Activated naive CD8-positive, alpha-beta T cell treated with anti-CD3 and anti-CD28 coated beads, Interleukin-2, amount 50 U/mL, for 24 hours (primary cell): ENCODE measurements around the gene MYO18B.
"Not testable (repeated sequence)": the region's sequence is repeated elsewhere in the genome, so short reads cannot be mapped to it uniquely, and the experiment has no call there.

Experiments used
- ATAC-seq: fragments of 150-1000 bp; cut with Tn5 transposase; one replicate; pipeline ENCODE4 v1.10.0; 2021
- DNase-seq: peaks from one replicate; pipeline ENCODE4 v3.0.0; 2021
- H3K27ac Mint-ChIP-seq: one replicate; pipeline ENCODE4 v1.8.0; 2021; ENCODE audit warnings: mild to moderate bottlenecking, mixed read lengths
- H3K27me3 Mint-ChIP-seq: one replicate; pipeline ENCODE4 v1.8.0; 2021; ENCODE audit warnings: mixed read lengths
- H3K36me3 Mint-ChIP-seq: one replicate; pipeline ENCODE4 v1.8.0; 2021; ENCODE audit warnings: low read depth, mixed read lengths
- H3K4me1 Mint-ChIP-seq: one replicate; pipeline ENCODE4 v1.8.0; 2021; ENCODE audit warnings: mixed read lengths
- H3K4me3 Mint-ChIP-seq: one replicate; pipeline ENCODE4 v1.8.0; 2021; ENCODE audit warnings: mild to moderate bottlenecking, moderate library complexity, mixed read lengths
- H3K9me3 Mint-ChIP-seq: one replicate; pipeline ENCODE4 v1.8.0; 2021; ENCODE audit warnings: mixed read lengths

The MYO18B gene

GRCh38 chr22:25702571-25703167, 39.3 kb upstream of the MYO18B start:
- Mint-ChIP-seq H3K27ac (no peak overlapping the region), H3K27me3 (no peaks in the 10 kb centered on the region)
- peak; percentile 61 for ATAC-seq

GRCh38 chr22:25704701-25705100, 37.3 kb upstream of the MYO18B start:
- no peak for DNase-seq
- Mint-ChIP-seq H3K36me3 (peaks cover 5% of the 10 kb centered on the region), H3K9me3 (no peaks in the 10 kb centered on the region), H3K4me3 (no peak overlapping the region), H3K27me3 (no peaks in the 10 kb centered on the region), H3K27ac (no peak overlapping the region), H3K4me1 (peaks cover 10% of the 10 kb centered on the region)
- no peak for ATAC-seq

More at GRCh38 chr22:25702571-25703167, 39.3 kb upstream of the MYO18B start:
- no peaks in the 10 kb centered on the region for H3K9me3 Mint-ChIP-seq
- no peak overlapping the region for H3K4me3 Mint-ChIP-seq
- DNase-seq: no peak
- H3K4me1 Mint-ChIP-seq: peaks cover 10% of the 10 kb centered on the region
- peaks cover 5% of the 10 kb centered on the region for H3K36me3 Mint-ChIP-seq

GRCh38 chr22:25706197-25706596, 35.8 kb upstream of the MYO18B start:
- H3K4me3 Mint-ChIP-seq: no peak overlapping the region
- H3K27me3 Mint-ChIP-seq: no peaks in the 10 kb centered on the region
- no peak overlapping the region for H3K27ac Mint-ChIP-seq
- no peaks in the 10 kb centered on the region for H3K9me3 Mint-ChIP-seq
- peaks cover 14% of the 10 kb centered on the region for H3K4me1 Mint-ChIP-seq
- DNase-seq (no peak), ATAC-seq (no peak)
- peaks cover 5% of the 10 kb centered on the region for H3K36me3 Mint-ChIP-seq

- not testable (repeated sequence) for ATAC-seq, H3K4me3 Mint-ChIP-seq, H3K4me1 Mint-ChIP-seq, DNase-seq, H3K27ac Mint-ChIP-seq, H3K9me3 Mint-ChIP-seq, H3K27me3 Mint-ChIP-seq, H3K36me3 Mint-ChIP-seq
Measured at GRCh38 chr22:25708430-25708829, 33.6 kb upstream of the MYO18B start.

- Mint-ChIP-seq H3K27ac (no peak overlapping the region), H3K4me3 (no peak overlapping the region), H3K9me3 (no peaks in the 10 kb centered on the region), H3K27me3 (no peaks in the 10 kb centered on the region), H3K4me1 (peaks cover 5% of the 10 kb centered on the region), H3K36me3 (peaks cover 10% of the 10 kb centered on the region)
- ATAC-seq (peak; percentile 69), DNase-seq (no peak)
Measured at GRCh38 chr22:25709758-25710157, 32.2 kb upstream of the MYO18B start.

GRCh38 chr22:25710501-25710900, 31.5 kb upstream of the MYO18B start:
- H3K27ac Mint-ChIP-seq: no peak overlapping the region
- no peaks in the 10 kb centered on the region for H3K9me3 Mint-ChIP-seq
- H3K27me3 Mint-ChIP-seq: no peaks in the 10 kb centered on the region
- peaks cover 5% of the 10 kb centered on the region for H3K4me1 Mint-ChIP-seq
- DNase-seq: no peak
- ATAC-seq: no peak
- peaks cover 9% of the 10 kb centered on the region for H3K36me3 Mint-ChIP-seq
- no peak overlapping the region for H3K4me3 Mint-ChIP-seq

GRCh38 chr22:25711491-25711890, 30.5 kb upstream of the MYO18B start:
- ATAC-seq (no peak), DNase-seq (no peak)
- no peak overlapping the region for H3K4me3 Mint-ChIP-seq
- H3K27me3 Mint-ChIP-seq: no peaks in the 10 kb centered on the region
- H3K4me1 Mint-ChIP-seq: peaks cover 5% of the 10 kb centered on the region
- peaks cover 9% of the 10 kb centered on the region for H3K36me3 Mint-ChIP-seq
- H3K27ac Mint-ChIP-seq: no peak overlapping the region
- no peaks in the 10 kb centered on the region for H3K9me3 Mint-ChIP-seq

GRCh38 chr22:25712661-25713400, 29.2 kb upstream of the MYO18B start:
- H3K9me3 Mint-ChIP-seq: no peaks in the 10 kb centered on the region
- H3K36me3 Mint-ChIP-seq: peaks cover 6% of the 10 kb centered on the region
- no peak for ATAC-seq
- H3K27ac Mint-ChIP-seq: no peak overlapping the region
- H3K27me3 Mint-ChIP-seq: no peaks in the 10 kb centered on the region
- H3K4me3 Mint-ChIP-seq: no peak overlapping the region
- H3K4me1 Mint-ChIP-seq: peaks cover 5% of the 10 kb centered on the region
- no peak for DNase-seq

- H3K36me3 Mint-ChIP-seq: peaks cover 6% of the 10 kb centered on the region
Measured at GRCh38 chr22:25714070-25714469, 27.9 kb upstream of the MYO18B start.

GRCh38 chr22:25714739-25715138, 27.2 kb upstream of the MYO18B start:
- H3K36me3 Mint-ChIP-seq: peaks cover 6% of the 10 kb centered on the region
- no peaks in the 10 kb centered on the region for H3K27me3 Mint-ChIP-seq

More at GRCh38 chr22:25714070-25714469, 27.9 kb upstream of the MYO18B start:
- no peak overlapping the region for H3K4me3 Mint-ChIP-seq
- H3K9me3 Mint-ChIP-seq: no peaks in the 10 kb centered on the region
- ATAC-seq (no peak), DNase-seq (no peak)
- H3K4me1 Mint-ChIP-seq: peaks cover 5% of the 10 kb centered on the region
- H3K27ac Mint-ChIP-seq: no peak overlapping the region
- H3K27me3 Mint-ChIP-seq: no peaks in the 10 kb centered on the region

GRCh38 chr22:25716637-25717036, 25.4 kb upstream of the MYO18B start:
- no peak overlapping the region for H3K27ac Mint-ChIP-seq
- no peaks in the 10 kb centered on the region for H3K9me3 Mint-ChIP-seq
- ATAC-seq (no peak), DNase-seq (no peak)
- no peaks in the 10 kb centered on the region for H3K27me3 Mint-ChIP-seq
- no peaks in the 10 kb centered on the region for H3K4me1 Mint-ChIP-seq
- H3K4me3 Mint-ChIP-seq: no peak overlapping the region
- H3K36me3 Mint-ChIP-seq: peaks cover 6% of the 10 kb centered on the region

More at GRCh38 chr22:25714739-25715138, 27.2 kb upstream of the MYO18B start:
- H3K9me3 Mint-ChIP-seq: no peaks in the 10 kb centered on the region
- no peak overlapping the region for H3K4me3 Mint-ChIP-seq
- ATAC-seq: no peak
- H3K4me1 Mint-ChIP-seq: peaks cover 4% of the 10 kb centered on the region
- DNase-seq: no peak
- H3K27ac Mint-ChIP-seq: no peak overlapping the region

- no peak overlapping the region for H3K4me3 Mint-ChIP-seq
- H3K4me1 Mint-ChIP-seq: no peaks in the 10 kb centered on the region
- ATAC-seq (no peak), DNase-seq (no peak)
- H3K27me3 Mint-ChIP-seq: no peaks in the 10 kb centered on the region
- H3K36me3 Mint-ChIP-seq: peaks cover 3% of the 10 kb centered on the region
- H3K27ac Mint-ChIP-seq: no peak overlapping the region
- no peaks in the 10 kb centered on the region for H3K9me3 Mint-ChIP-seq
Measured at GRCh38 chr22:25718135-25718840, 23.7 kb upstream of the MYO18B start.

GRCh38 chr22:25722223-25722622, 19.8 kb upstream of the MYO18B start:
- Mint-ChIP-seq H3K27ac (no peak overlapping the region), H3K27me3 (no peaks in the 10 kb centered on the region), H3K9me3 (no peaks in the 10 kb centered on the region), H3K4me3 (no peak overlapping the region), H3K4me1 (peaks cover 5% of the 10 kb centered on the region), H3K36me3 (no peaks in the 10 kb centered on the region)
- no peak for ATAC-seq
- no peak for DNase-seq

GRCh38 chr22:25722626-25723025, 19.4 kb upstream of the MYO18B start:
- Mint-ChIP-seq H3K4me3 (no peak overlapping the region), H3K27ac (no peak overlapping the region)

GRCh38 chr22:25726241-25726640, 15.7 kb upstream of the MYO18B start:
- H3K27ac Mint-ChIP-seq: peak overlapping the region; percentile 19
- H3K4me3 Mint-ChIP-seq: no peak overlapping the region
- DNase-seq (no peak), ATAC-seq (peak; percentile 52)
- H3K36me3 Mint-ChIP-seq: no peaks in the 10 kb centered on the region
- no peaks in the 10 kb centered on the region for H3K27me3 Mint-ChIP-seq
- no peaks in the 10 kb centered on the region for H3K9me3 Mint-ChIP-seq
- peaks cover 5% of the 10 kb centered on the region for H3K4me1 Mint-ChIP-seq

More at GRCh38 chr22:25722626-25723025, 19.4 kb upstream of the MYO18B start:
- no peaks in the 10 kb centered on the region for H3K36me3 Mint-ChIP-seq
- ATAC-seq (no peak), DNase-seq (no peak)
- no peaks in the 10 kb centered on the region for H3K27me3 Mint-ChIP-seq
- H3K9me3 Mint-ChIP-seq: no peaks in the 10 kb centered on the region
- peaks cover 5% of the 10 kb centered on the region for H3K4me1 Mint-ChIP-seq
